H1 (cell line): ENCODE data around the gene CEP85. TPM values are rescaled to one million over a fixed set of nuclear protein-coding genes. Genes with fewer than 3 reads are reported as not detected.

ENCODE experiments used
- CEBPB ChIP-seq: IDR thresholded peaks from 2 replicates; pipeline ENCODE4 v1.6.1; 2012; ENCODE audit warnings: low read depth, low read length
- EGR1 ChIP-seq: IDR thresholded peaks from 2 replicates; pipeline ENCODE4 v1.6.1; 2011; ENCODE audit warnings: low read depth, low read length, borderline replicate concordance
- EP300 ChIP-seq, 2 experiments: IDR thresholded peaks; 1 replicate in 1 of 2; 2 replicates in 1 of 2; pipeline ENCODE4 v1.6.1; 2011 to 2012; ENCODE audit warnings: low read depth in 2 of 2, low read length in 2 of 2, mild to moderate bottlenecking in 2 of 2, borderline replicate concordance in 1 of 2, inconsistent platforms in 1 of 2, moderate library complexity in 1 of 2
- EZH2 ChIP-seq: fragments of 200-600 bp; sonication (generic); IDR thresholded peaks from 2 replicates; pipeline ENCODE4 v1.7.1; 2012; ENCODE audit warnings: low read depth, mild to moderate bottlenecking, moderate library complexity, low read length, inconsistent platforms; ENCODE audit not compliant: severe bottlenecking
- POU5F1 ChIP-seq: IDR thresholded peaks from 2 replicates; pipeline ENCODE4 v1.6.1; 2011; ENCODE audit warnings: low read depth, mild to moderate bottlenecking, low read length, moderate library complexity
- RXRA ChIP-seq: IDR thresholded peaks from 2 replicates; pipeline ENCODE4 v1.6.1; 2011; ENCODE audit warnings: low read depth, mild to moderate bottlenecking, low read length, moderate library complexity; ENCODE audit not compliant: insufficient read depth
- SP4 ChIP-seq: IDR thresholded peaks from 2 replicates; pipeline ENCODE4 v1.6.1; 2012; ENCODE audit warnings: low read length, inconsistent platforms
- polyA plus RNA-seq, 7 experiments: library from polyadenylated mRNA; depleted of rRNA in 3 of 7; stranded (reverse) in 5 of 7; unstranded in 2 of 7; fragments of >200 nt in 5 of 7; fragments of 200-250 nt in 2 of 7; gene quantifications; 1 replicate in 5 of 7; 2 replicates in 1 of 7; 4 replicates in 1 of 7; pipeline versions ENCODE4 v1.2.1 to v1.2.3, GENCODE V29; 2011 to 2013; ENCODE audit warnings: missing spikeins in 2 of 7, mixed read lengths in 2 of 7
- total RNA-seq: library from RNA; stranded (reverse); fragmentation: NEBNext Ultra II Directional; extraction: Animal tissue kit (Norgen Biotek cat#: 25700); gene quantifications from 2 replicates; pipeline ENCODE4 v1.2.1, GENCODE V29; 2021

The CEP85 gene
- total and polyA plus RNA-seq, 2 of the 8 experiments (the other 6 are each of a cell fraction or from before 2014, with no cell fraction given) = 40.4 to 43.7 TPM

DNA sequence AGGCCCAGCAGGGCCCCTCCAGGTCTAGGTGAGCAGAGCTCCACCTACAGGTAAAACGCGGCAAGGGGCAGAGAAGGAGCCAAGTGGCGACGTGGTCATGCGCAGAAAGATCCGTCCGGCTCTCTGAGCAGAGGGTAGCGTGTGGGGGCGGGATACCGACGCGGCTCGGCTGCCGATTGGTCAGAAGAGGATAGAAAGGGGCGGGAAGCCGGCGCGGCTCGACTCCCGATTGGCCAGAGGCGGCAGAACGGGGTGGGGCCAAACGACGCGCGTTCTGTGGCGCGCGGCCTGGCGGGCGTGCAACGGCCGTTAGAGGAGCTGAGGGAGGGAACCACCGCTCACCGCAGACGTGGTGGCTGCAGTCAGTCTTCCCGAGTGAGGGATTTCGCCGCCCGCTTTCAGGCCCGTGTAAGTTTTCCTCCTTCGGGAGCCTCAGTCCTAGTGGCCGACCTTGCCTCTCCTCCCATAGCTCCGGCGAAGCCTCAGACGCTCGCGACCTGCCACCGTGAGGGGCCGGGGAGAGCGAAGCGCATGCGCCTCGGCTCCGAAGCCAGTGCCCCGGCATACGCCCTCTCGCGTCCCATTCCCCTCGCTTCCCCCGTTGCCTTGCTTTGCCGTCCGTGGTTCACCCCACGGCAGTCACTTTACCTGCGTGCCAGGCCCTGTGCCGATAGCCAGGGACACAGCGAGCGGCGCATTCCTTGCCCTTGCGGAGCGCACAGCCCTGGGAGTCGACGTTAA lies at the start of gene CEP85 (continued):
- TF ChIP-seq POU5F1 = no peak
- TF ChIP-seq SP4 = peak; percentile 92
- TF ChIP-seq CEBPB = no peak
- TF ChIP-seq RXRA = no peak
- TF ChIP-seq EGR1 = peak; percentile 57; the same call in 1 of the 2 replicates
- 0 out of 3 replicates have a peak, but pooled peaks of 1 of the 2 experiments have one; percentile 6 for TF ChIP-seq EP300 (IDR thresholded peaks at IDR 0.05; ENCODE audit: borderline replicate concordance in 1 of 2, low read depth in 2 of 2, low read length in 2 of 2)
- TF ChIP-seq EZH2 = no peak
